Stimulated activated CD4-positive, alpha-beta T cell treated with anti-CD3 and anti-CD28 coated beads, Interleukin-4, amount 100 ng/mL, for 48 hours (primary cell): ENCODE results near the gene TMC3.
"Not testable (repeated sequence)": the region's sequence is repeated elsewhere in the genome, so short reads cannot be mapped to it uniquely, and the experiment has no call there.

Experiments
- DNase-seq, 2 donors: peaks; one replicate each; pipeline ENCODE4 v3.0.0-alpha.2; 2020; ENCODE audit warnings: low read depth in 2 of 2

The TMC3 gene

DNA sequence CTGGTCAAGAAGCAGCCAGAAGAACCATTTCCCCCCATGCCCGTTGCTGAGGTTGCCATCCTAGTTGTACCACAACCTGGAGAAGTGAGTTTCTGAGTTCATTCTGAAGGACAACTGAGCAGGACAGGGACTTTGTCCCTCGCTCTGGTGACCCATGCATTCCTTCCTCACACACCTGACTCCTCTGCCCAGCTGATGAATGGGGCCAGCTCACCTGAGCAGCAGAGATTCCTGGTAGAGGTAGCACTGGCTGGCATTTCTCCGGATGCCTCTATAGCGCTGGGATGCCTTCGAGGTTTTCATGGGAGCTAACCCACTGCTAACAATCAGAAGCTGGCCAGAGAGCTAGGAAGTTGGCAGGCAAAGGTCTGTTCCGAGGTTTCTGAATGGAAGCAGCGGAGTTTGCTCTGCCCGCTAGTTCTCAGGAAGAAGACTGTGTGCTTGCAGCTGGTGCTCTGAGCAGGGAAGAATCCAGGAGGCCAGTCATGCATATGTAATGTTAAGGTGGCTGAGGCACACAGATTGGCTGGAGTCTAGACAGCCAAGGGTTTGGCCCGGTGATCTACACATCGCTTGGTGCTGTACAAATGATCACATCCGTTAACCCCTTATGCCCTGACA is at the start of gene TMC3:
Gene TMC3, minus strand, starts transcription at position 439 of the 621 bp plus-strand sequence. Its CDS starts 136 bp downstream, at position 303.
- no peak for DNase-seq

DNA sequence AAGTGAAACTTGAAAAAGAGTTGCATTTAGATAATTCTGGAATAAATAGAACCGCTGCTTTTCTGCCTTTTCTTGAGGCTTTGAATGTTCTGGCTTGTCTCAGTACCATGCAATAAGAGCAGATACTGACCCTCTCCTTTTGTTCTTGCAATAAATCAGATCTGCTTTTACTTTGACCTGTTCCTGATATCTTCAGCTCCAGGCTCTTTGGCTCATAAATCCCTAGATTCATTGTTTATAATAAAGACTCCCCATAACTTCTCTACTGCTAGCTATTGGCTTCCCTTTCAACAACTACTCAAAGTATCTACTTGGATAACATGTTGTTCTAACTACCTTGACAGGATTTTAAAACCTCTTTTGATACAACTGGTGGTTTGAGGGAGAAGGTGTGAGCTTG is 47.4 kb upstream of the TMC3 start:
- DNase-seq = no peak

DNA sequence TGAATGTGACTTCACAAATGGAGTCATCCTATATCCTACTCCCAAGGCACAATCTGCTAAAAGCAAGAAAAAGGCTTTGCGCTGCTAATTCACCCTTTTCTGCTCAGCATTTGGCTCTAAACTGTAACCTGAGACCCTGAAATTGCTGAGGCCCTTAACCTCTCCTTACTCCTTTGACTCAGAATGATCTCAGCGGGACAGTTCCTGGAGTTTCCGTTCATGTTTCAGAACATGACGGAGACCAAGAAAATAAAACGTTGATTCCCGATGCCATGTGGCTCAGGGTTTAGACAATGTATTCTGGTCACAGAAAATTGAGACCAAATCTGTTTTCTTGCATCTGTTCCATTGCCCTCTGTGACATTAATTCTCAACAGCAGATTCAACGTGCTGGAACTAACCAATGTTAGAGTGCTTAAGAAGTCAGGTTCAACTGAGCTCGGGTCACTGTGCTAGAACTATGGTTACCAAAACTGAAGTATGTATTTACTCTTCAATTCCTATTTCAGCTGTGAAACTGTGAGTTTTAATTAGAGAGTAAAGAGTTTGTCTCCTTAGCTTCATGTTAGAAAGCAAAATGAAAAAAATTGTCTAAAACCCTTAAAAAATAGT is 45.4 kb upstream of the TMC3 start:
- no peak for DNase-seq

DNA sequence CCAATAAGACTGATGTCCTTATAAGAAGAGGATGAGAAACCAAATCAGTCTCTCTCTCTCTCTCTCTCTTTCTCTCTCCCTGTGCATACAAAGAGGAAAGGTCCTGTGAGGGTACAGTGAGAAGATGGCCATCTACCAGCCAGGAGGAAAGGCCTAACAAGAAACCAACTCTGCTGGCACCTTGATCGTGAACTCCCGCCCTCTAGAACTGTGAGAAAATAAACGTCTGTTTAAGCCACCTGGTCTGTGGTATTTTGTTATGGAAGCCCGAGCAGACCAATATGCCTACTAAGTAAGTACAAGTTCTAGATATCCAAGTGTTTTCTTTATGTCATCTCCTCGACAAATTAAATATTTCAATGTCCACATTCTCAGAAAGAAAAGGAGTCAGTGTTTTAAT is 44.9 kb upstream of the TMC3 start:
- no peak for DNase-seq

DNA sequence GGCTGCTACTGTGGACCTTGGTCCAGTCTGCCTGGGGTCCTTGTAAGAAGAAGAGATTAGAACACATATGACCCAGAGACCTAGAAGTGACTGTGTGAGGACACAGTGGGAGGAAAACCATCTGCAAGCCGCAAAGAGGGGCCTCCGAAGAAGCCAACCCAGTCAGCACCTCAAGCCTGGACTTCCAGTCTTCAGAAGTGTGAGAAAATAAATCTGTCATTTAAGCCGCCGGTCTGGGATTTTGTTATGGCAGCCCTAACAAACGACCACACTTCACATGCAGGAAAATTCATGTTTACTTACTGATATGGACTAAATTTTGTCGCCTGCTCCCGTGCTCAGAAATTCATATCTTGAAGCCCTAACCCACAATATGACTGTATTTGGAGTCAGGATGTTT is 44.4 kb upstream of the TMC3 start:
- DNase-seq = no peak

DNA sequence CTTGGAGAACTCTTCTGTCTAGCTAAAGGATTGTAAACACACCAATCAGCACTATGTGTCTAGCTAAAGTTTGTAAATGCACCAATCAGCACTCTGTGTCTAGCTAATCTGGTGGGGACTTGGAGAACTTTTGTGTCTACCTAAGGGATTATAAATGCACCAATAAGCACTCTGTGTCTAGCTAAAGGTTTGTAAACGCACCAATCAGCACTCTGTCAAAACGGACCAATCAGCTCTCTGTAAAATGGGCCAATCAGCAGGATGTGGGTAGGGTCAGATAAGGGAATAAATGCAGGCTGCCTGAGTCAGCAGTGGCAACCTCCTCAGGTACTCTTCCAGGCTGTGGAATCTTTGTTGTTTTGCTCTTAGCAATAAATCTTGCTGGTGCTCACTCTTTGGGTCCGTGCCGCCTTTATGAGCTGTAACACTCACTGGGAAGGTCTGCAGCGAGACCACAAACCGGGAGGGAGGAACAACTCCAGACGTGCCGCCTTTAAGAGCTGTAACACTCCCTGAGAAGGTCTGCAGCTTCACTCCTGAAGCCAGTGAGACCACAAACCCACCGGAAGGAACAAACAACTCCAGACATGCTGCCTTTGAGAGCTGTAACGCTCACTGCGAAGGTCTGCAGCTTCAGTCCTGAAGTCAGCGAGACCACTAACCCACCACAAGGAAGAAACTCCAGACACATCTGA is 40.4 kb upstream of the TMC3 start:
- not testable (repeated sequence) for DNase-seq

DNA sequence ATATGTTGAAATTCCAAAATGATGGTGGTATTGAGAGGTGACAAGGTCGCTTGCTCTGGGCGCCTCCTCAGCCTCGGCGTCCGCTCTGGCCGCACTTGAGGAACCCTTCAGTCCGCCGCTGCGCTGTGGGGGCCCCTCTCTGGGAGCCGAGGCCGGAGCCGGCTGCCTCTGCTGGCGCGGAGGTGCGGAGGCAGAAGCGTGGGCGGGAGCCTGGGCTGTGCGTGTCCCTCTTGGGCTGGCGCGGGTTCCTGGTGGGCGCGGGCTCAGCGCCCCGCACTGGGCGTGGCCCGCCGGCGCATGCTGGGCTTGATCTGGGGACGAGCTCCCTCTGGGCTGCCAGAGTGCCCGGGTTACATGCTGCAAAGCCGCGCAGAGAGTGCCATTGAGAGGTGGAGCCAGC is 39.8 kb upstream of the TMC3 start:
- DNase-seq = no peak

DNA sequence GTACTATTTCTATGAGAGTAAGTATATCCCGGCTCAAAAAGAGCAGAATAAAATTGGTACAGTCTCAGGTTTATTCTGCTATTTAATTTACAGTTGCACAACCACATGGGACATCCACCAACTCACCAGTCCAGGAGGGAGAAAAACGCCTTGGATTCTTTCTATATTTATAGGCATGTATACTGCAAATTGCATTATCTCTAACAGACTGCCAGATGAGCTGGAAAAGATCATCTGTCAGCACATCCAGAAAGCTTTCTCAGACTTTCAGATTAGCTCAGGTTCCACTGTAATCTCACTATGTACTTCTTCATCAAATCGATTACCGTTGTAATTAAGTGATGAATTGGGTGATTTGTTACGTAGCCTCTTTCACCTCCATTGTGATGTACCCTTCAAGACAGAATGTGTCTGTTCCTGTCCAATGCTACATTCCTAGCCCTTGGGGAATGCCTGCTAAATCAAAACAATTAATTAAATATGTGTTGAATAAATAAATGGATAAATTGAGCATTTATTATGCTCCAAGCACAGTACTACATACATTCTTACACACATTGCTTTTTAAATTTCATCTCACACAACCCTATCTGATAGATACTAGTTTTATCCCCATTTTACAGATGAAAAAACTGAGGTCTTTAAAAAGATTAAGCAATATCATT is 38.1 kb upstream of the TMC3 start:
- no peak for DNase-seq

DNA sequence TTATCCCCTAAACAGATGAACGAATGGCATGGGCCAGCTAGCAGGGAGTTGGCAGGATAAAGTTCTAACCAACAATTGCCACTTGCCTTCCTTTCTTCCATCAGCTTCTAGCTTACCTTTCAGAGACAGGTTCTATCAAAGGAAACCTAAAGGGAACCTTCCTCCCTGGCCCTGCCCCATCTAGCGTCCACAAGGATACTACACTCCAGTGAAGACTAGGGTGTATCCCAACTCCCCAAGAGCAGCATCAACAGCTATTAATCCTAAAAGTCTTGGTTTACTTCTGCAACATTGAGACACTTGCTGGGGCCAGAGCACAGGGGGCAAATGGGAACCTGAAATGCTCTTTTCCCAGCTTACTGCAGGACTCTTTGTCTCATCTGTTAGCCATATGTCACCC is 37.0 kb upstream of the TMC3 start:
- DNase-seq = no peak

DNA sequence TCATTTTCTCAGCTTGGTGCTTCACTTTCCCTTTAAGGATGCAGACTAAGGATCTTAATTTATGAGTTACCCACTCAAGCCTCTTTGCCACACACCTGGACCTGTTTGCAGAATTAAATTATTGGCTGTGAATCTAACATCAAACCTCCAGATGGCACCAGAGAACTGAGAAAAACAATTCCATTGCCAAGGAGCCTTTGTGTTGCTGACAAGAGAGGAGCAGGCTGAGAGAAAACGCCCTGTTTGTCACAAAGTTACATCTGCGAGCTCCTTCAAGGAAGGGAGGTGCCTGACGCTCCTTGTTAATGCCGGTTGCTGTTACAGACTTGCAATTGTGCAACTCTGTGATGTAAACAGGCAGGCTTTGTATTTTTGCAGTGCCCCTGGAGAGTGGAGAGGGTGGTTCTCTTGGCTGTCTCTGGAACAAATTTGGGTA is 36.3 kb upstream of the TMC3 start:
- DNase-seq = no peak

DNA sequence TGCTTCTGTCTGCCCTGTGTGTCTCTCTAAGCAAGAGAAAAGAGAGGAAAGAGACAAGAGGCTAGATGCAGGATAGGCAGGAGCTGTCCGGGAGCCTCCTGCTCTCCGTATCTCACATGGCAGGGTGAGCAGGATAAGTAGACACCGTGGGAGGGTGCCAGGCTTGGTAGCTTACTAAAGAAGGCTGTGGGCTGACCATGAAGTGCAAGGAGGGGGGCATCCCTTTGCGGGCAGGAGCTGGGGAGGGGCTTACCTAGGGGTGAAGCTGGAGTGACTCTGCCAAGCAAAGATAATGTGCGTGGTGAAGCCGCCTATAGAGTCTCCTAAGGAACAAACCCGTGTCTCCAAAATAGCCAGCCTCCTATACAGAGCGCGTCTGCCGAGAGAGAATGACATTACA is 33.7 kb upstream of the TMC3 start:
- no peak for DNase-seq

DNA sequence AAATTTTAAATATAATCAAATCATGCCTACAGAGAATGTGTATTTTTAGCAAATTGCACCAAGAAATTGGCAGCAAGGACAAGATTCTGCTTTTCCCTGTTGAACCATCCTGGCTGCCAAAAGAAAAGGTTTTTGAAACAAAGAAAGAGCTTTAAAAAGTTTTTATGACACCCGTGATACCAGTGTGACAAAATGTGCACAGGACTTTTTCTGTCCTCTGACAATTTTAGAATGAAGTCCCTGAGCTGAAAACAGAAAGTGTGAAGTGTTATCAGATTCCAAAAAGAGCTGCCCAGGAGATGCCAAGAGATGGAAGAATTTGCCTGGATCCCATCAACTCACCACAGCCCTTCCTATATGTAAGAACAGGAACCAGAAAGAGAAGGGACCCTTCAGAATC is 33.2 kb upstream of the TMC3 start:
- DNase-seq = no peak

DNA sequence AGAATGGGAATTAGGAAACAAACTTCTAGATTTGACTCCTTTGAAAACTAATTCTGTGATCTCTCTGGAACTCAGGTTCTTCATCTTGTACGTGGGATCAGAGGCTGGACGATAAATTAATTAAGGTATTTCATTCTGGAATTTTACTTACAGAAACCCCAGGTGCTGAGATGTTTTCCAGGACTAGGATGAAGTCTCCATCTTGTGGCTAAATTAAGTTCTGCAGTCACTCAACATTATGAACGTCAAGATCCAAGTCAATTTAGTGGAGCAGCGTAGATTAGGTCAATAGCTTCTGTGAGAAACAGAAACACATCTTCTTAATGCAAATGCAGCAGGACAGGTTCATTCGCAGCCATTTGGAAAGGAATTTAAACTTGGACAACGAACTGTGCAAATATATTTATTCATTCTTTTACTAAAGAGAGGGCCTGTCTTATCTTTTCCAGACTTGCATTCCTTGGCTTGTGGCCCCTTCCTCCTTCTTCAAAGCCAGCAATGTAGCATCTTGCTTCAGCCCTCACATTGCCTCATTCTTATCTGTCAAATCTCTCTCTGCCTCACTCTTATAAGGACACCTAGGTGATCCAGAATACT is 26.7 kb upstream of the TMC3 start:
- DNase-seq = no peak

DNA sequence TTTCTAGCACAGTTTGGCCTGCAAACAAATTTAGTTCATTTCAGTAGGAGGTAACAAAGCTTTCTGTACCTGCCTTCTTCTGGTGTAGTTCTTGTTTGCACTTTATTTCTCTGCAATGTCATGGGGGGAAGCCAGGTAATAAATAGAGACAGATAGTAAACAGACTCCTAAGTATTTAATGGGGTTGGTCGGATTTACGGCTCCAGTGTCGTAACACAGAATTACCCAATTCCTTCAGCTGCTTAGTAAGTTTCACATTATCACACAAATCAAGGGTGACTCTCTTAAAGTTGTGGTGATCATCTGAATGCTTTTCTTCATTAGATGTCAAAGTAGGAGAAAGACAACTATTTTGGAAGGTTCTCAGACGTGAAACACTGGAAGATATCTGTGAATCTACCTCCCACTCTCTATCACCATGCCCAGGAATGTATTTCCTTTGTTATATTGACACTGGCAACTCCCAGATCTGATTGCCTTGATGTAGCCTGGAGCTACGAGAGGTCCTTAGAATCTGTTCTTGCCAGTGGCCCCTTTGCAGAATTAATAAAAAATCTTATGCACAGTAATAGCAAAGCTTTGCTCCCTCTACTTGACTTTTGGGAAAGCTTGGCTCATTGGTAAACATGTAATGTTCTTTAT is 25.0 kb upstream of the TMC3 start:
- no peak for DNase-seq

DNA sequence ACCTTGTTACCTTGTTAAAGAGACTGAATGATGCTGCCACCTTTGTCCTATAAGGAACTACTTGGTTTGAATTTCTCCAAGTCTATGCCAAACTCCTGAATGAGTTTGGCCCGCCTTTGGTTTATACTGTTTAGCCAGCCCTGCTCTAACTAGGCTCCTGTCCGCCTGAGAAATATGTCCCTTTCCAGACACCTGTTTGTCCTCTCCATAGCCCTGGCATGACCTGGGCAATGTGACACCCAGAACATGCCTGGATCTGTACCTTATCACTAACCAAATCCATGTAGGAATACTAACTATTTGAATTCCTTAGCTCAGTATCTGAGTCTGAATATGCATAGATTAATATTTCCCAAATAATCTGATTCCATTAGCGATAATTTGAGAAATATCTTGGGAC is 24.4 kb upstream of the TMC3 start:
- no peak for DNase-seq

DNA sequence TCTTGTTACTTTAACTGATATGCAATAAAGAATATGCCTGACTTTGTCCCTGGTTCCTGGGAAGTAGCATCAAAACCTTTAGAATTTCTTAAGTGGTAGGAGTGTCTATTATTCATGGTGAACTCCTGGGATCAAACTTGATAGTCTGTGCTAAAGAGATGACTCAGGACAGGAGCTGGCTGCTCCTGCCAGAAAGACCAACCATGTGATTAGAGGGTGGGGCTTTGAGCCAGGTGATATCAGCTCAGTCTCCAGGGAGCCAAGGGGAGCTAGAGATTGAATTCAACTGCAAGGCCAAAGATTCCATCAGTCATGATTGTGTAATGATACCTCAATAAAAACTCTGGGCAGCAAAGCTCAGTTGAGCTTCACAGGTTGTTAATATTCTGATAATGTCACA is 20.6 kb upstream of the TMC3 start:
- no peak for DNase-seq

DNA sequence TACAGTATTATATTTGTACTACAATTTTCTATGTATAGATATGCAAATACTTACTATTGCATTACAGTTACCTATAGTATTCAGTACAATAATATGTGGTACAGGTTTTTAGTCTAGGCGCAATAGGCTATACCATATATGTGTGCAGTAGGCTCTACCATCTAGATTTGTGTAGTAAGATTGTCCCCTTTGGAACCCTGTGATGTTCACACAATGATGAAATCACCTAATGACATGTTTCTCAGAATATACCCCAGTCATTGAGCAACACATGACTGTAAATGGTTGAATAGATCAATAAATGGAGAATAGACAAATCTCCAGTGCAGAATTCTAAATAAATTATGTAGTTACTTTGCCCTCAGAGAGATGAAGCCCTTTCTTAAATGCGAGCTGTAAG is 17.6 kb upstream of the TMC3 start:
- no peak for DNase-seq

DNA sequence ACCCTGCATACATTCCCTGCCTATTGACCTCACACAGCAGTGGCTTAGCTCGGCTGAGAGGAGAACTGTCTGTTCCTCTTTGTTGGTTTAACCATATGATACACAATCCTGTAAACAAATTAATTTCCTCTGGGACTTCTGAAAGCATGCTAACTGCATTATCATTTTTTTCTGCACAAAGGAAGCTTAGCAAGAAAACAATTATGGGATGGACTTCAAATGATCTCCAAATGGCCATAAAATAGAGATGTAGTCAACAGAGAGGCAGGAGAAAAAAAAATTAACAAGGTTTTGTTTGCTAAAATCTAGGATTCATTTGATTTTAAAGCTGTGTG is 14.4 kb upstream of the TMC3 start:
- DNase-seq = no peak

DNA sequence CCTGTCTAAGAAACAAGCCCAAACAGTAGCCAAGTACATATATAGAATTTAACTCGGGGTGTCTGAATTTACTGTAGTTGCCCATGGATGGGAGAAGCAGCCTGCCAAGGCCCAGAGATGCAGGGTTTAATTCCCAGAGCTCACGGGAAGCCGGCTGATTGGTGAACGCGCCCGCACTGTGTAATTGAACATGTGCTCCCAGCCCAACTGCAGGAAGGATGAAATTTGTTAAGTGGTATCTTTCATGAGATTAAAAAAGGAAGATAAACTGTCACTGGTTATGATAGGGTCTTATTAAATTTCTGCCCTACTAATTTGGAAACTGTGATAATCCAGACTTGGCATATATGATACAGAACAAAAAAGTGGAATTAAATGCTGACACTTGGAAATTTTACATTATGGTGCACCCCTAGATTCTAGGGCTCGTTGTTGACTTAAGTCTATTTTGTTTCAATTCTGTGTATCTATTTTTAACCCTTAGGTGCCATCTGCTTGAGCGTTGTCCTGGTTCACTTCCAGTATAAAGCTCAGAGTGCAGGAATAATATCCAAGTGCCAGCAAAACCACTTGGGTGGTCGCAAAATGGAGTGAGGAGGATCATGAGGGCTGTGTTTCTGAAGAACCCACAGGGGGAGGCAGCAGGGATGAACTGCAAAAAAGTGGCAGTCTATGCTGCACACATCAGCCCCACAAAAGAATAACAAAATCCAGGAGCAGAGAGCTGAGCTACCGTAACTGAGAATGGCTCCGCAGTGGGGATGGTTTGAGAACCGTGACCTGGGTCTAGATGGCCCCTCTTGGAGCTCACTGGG is 13.8 kb upstream of the TMC3 start:
- no peak for DNase-seq

DNA sequence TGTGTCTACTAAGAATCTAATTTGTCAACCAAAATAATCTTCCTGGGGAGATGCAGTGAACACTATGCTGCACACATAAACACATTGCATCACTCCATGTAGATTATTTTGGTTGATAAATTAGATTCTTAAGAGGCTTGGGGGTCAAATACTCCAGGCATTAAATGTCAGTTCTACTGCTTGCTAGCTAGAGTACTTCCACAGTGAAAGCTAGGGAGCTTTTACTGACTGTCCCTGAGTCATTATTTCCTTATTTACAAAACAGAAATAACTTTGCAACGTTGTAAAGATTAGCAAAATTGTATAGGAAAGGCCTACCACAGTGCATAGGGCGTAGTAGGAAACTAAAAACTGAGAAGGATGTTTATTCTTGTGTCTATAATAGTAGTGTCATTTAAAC is 12.9 kb upstream of the TMC3 start:
- DNase-seq = no peak

DNA sequence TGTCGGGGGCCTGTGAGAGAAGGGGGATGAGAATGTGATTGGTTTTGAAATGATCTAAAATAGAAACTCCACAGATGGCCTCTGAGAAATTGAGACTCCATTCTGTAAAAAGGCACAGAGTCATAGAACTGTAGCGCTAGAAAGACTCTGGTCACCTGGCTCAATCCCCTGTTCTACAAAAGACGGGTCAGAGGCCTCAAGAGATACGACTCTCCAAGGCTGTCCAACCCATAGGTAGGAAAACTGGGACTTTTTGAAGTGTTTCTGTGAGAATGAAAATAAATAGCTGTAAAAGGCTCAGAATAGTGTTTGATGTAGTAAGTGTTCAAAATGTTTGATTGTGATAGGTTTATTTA is 11.7 kb upstream of the TMC3 start:
- no peak for DNase-seq
